Activated T-cell treated with anti-CD3 and anti-CD28 coated beads, Interleukin-2, amount 50 U/mL, for 48 hours (primary cell): ENCODE results near the gene FCN1.
A peak's percentile ranks its signal among the peaks of the same experiment; 100 is the strongest.

ENCODE experiments used
- DNase-seq, 2 experiments: peaks; one replicate each; pipeline ENCODE4 v3.0.0-alpha.2; 2020

FCN1 gene

GRCh38 chr9:134889386-134890154 is 28.1 kb downstream of the FCN1 start:
- DNase-seq: peak; percentile 7 to 14

GRCh38 chr9:134888603-134889190 is 29.0 kb downstream of the FCN1 start:
- DNase-seq: peak in 1 of 2 experiments; percentile 5

GRCh38 chr9:134887686-134888602 is 29.8 kb downstream of the FCN1 start:
- peak; percentile 11 to 13 for DNase-seq

GRCh38 chr9:134887219-134887618 is 30.5 kb downstream of the FCN1 start:
- no peak for DNase-seq

GRCh38 chr9:134886413-134886913 is 31.2 kb downstream of the FCN1 start:
- peak in 1 of 2 experiments; percentile 4 for DNase-seq

- DNase-seq: peak in 1 of 2 experiments; percentile 4
These were observed 31.9 kb downstream of the FCN1 start for GRCh38 chr9:134885679-134886412.

- no peak for DNase-seq
These were observed 32.6 kb downstream of the FCN1 start for GRCh38 chr9:134885001-134885678.

GRCh38 chr9:134884492-134884891 is 33.2 kb downstream of the FCN1 start:
- no peak for DNase-seq

GRCh38 chr9:134883040-134883782 is 34.5 kb downstream of the FCN1 start:
- DNase-seq: no peak

- DNase-seq: no peak
These were observed 35.4 kb downstream of the FCN1 start for GRCh38 chr9:134882204-134882785.

- peak in 1 of 2 experiments; percentile 1 for DNase-seq
These were observed 36.4 kb downstream of the FCN1 start for GRCh38 chr9:134881313-134881670.

- peak in 1 of 2 experiments; percentile 1 for DNase-seq
These were observed 37.0 kb downstream of the FCN1 start, which contains the start of gene FCN2 for GRCh38 chr9:134880484-134881312. Gene FCN2 (plus strand): TSS chr9:134880810. CDS start chr9:134880822, 12 bp downstream.

GRCh38 chr9:134879664-134880483 is 37.8 kb downstream of the FCN1 start:
- DNase-seq: peak in 1 of 2 experiments; percentile 1

GRCh38 chr9:134877541-134877940 is 40.2 kb downstream of the FCN1 start:
- peak in 1 of 2 experiments; percentile 5 for DNase-seq

- no peak for DNase-seq
These were observed 42.3 kb downstream of the FCN1 start for GRCh38 chr9:134875371-134875770.

GRCh38 chr9:134872482-134873231 is 45.1 kb downstream of the FCN1 start:
- no peak for DNase-seq

GRCh38 chr9:134871697-134872340 is 45.9 kb downstream of the FCN1 start:
- no peak for DNase-seq
